HG03025 (cell line): Measurements from ENCODE around the gene PDIA5.

Experiments
- ATAC-seq: cut with Tn5 transposase; IDR thresholded peaks from one replicate; pipeline ENCODE4 v1.9.1; 2021; ENCODE audit warnings: mild to moderate bottlenecking, moderate library complexity; ENCODE audit not compliant: unreplicated experiment, low FRiP score

The PDIA5 gene

GRCh38 chr3:123068601-123069381, 2.0 kb downstream of the PDIA5 start:
- ATAC-seq, result no peak

GRCh38 chr3:123070510-123070909, 3.7 kb downstream of the PDIA5 start:
- no peak for ATAC-seq

GRCh38 chr3:123071146-123071545, 4.3 kb downstream of the PDIA5 start:
- no peak for ATAC-seq

GRCh38 chr3:123071581-123071980, 4.8 kb downstream of the PDIA5 start:
- ATAC-seq, result no peak

GRCh38 chr3:123072152-123072551, 5.3 kb downstream of the PDIA5 start:
- ATAC-seq, result no peak

GRCh38 chr3:123072564-123072963, 5.7 kb downstream of the PDIA5 start:
- ATAC-seq, result no peak

GRCh38 chr3:123075359-123075758, 8.5 kb downstream of the PDIA5 start:
- ATAC-seq, result no peak

GRCh38 chr3:123076112-123076495, 9.3 kb downstream of the PDIA5 start:
- no peak for ATAC-seq

- ATAC-seq, result no peak
Observed at GRCh38 chr3:123076496-123077418, 9.9 kb downstream of the PDIA5 start.

- no peak for ATAC-seq
Observed at GRCh38 chr3:123078101-123078500, 11.3 kb downstream of the PDIA5 start.

- no peak for ATAC-seq
Observed at GRCh38 chr3:123080864-123081562, 14.2 kb downstream of the PDIA5 start.

GRCh38 chr3:123081718-123082369, 15.0 kb downstream of the PDIA5 start:
- no peak for ATAC-seq

- no peak for ATAC-seq
Observed at GRCh38 chr3:123082370-123083065, 15.7 kb downstream of the PDIA5 start.

- ATAC-seq, result no peak
Observed at GRCh38 chr3:123083383-123084124, 16.7 kb downstream of the PDIA5 start.

GRCh38 chr3:123084192-123084591, 17.4 kb downstream of the PDIA5 start:
- no peak for ATAC-seq

- ATAC-seq, result no peak
Observed at GRCh38 chr3:123084738-123085237, 18.0 kb downstream of the PDIA5 start.

GRCh38 chr3:123085293-123085931, 18.6 kb downstream of the PDIA5 start:
- ATAC-seq, result no peak

GRCh38 chr3:123085932-123086627, 19.3 kb downstream of the PDIA5 start:
- no peak for ATAC-seq
